ENCODE results near the gene NRG2. TPM values are rescaled to one million over a fixed set of nuclear protein-coding genes. Genes with fewer than 3 reads are reported as not detected.
A peak's percentile ranks its signal among the peaks of the same experiment; 100 is the strongest.

The NRG2 gene
- total RNA-seq, 1 donor from 2014 or later = 1.4 TPM

- H3K27ac Mint-ChIP-seq = no peak overlapping the region
- H3K4me3 Mint-ChIP-seq = peak overlapping the region; percentile 28
- no peak for DNase-seq (ENCODE audit: extremely low spot score, unreplicated experiment)
- H3K9me3 Mint-ChIP-seq = no peaks in the 10 kb centered on the region
- peaks cover 71% of the 10 kb centered on the region for H3K27me3 Mint-ChIP-seq
- TF ChIP-seq, protein P1, sequence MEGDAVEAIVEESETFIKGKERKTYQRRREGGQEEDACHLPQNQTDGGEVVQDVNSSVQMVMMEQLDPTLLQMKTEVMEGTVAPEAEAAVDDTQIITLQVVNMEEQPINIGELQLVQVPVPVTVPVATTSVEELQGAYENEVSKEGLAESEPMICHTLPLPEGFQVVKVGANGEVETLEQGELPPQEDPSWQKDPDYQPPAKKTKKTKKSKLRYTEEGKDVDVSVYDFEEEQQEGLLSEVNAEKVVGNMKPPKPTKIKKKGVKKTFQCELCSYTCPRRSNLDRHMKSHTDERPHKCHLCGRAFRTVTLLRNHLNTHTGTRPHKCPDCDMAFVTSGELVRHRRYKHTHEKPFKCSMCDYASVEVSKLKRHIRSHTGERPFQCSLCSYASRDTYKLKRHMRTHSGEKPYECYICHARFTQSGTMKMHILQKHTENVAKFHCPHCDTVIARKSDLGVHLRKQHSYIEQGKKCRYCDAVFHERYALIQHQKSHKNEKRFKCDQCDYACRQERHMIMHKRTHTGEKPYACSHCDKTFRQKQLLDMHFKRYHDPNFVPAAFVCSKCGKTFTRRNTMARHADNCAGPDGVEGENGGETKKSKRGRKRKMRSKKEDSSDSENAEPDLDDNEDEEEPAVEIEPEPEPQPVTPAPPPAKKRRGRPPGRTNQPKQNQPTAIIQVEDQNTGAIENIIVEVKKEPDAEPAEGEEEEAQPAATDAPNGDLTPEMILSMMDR (conservative IDR thresholded peaks at IDR 0.05) = peak; percentile 90
- no peaks in the 10 kb centered on the region for H3K4me1 Mint-ChIP-seq (ENCODE audit: unreplicated experiment)
- H3K36me3 Mint-ChIP-seq = no peaks in the 10 kb centered on the region
These were observed 198.5 kb downstream of the NRG2 start for GRCh38 chr5:139844472-139845145.

DNA sequence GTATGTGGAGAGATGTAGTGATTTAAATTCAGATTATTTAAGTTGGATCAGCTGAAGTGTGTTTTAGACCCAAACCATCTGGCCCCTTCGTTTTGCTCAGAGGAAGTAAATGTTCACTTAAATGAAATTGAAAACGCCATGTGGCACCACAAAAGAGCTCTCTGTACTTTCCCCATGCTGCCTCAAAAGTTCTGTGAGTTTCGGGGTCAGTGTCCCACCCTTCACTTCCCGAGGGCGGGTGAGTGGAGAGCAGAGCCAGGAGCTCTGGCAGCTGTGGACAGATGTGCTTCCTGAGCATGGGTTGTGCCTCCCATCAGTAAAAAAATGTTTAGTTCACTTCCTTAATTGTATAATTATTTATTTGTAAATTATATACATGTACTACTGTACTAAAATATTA is 199.1 kb downstream of the NRG2 start:
- Mint-ChIP-seq H3K27ac (no peak overlapping the region), H3K4me3 (no peak overlapping the region), H3K4me1 (ENCODE audit: unreplicated experiment) (no peaks in the 10 kb centered on the region), H3K27me3 (peaks cover 68% of the 10 kb centered on the region), H3K9me3 (no peaks in the 10 kb centered on the region), H3K36me3 (no peaks in the 10 kb centered on the region)
- TF ChIP-seq, protein P1 (conservative IDR thresholded peaks at IDR 0.05) = no peak
- DNase-seq (ENCODE audit: extremely low spot score, unreplicated experiment) = no peak

DNA sequence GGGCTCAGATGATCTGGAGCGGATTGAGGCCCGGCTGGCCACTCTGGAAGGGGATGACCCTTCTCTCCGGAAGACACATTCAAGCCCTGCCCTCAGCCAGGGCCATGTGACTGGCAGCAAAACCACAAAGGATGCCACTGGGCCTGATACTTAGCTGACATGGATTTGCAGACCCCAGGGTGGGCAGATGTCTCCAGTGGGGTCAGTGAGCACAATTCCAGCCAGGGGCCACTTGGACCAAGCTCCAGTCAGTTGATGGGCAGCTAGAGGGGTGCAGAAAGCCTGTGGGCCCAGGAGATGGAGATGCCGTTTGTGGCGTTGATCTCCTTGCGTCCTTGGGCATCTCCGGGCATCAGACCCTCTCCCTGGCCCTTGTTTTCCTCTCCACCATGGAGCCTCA is 200.8 kb downstream of the NRG2 start:
- Mint-ChIP-seq H3K36me3 (no peaks in the 10 kb centered on the region), H3K9me3 (no peaks in the 10 kb centered on the region), H3K27me3 (peaks cover 61% of the 10 kb centered on the region), H3K27ac (no peak overlapping the region), H3K4me1 (ENCODE audit: unreplicated experiment) (no peaks in the 10 kb centered on the region), H3K4me3 (no peak overlapping the region)
- TF ChIP-seq, protein P1 (conservative IDR thresholded peaks at IDR 0.05) = no peak
- DNase-seq (ENCODE audit: extremely low spot score, unreplicated experiment) = no peak

DNA sequence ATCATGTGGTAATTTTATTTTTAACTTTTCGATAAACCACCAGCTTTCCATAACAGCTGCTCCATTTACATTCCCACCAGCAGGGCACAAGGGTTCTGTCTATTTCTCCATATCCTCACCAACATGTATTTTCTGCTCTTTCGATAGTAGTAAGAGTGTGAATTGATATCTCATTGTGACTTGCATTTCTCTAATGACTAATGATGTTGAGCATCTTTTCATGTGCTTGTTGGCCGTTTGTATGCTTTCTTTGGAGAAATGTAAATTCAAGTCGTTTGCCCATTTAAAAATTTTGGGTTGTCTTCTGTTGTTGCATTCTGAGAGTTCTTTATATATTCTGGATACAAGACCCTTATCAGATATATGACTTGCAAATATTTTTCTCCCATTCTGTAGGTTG is 201.6 kb downstream of the NRG2 start:
- Mint-ChIP-seq H3K4me1 (ENCODE audit: unreplicated experiment) (no peaks in the 10 kb centered on the region), H3K27ac (no peak overlapping the region), H3K9me3 (no peaks in the 10 kb centered on the region), H3K36me3 (no peaks in the 10 kb centered on the region), H3K27me3 (peaks cover 56% of the 10 kb centered on the region), H3K4me3 (no peak overlapping the region)
- TF ChIP-seq, protein P1 (conservative IDR thresholded peaks at IDR 0.05) = peak; percentile 31
- DNase-seq (ENCODE audit: extremely low spot score, unreplicated experiment) = no peak

GRCh38 chr5:139839918-139840317 is 203.2 kb downstream of the NRG2 start:
- no peaks in the 10 kb centered on the region for H3K9me3 Mint-ChIP-seq
- H3K27ac Mint-ChIP-seq = no peak overlapping the region
- TF ChIP-seq, protein P1 (conservative IDR thresholded peaks at IDR 0.05) = no peak
- H3K36me3 Mint-ChIP-seq = no peaks in the 10 kb centered on the region
- peaks cover 56% of the 10 kb centered on the region for H3K27me3 Mint-ChIP-seq
- no peak for DNase-seq (ENCODE audit: extremely low spot score, unreplicated experiment)
- no peak overlapping the region for H3K4me3 Mint-ChIP-seq
- H3K4me1 Mint-ChIP-seq (ENCODE audit: unreplicated experiment) = no peaks in the 10 kb centered on the region
